GM21390 (cell line): ENCODE results near the gene CD163.
"Not testable (repeated sequence)": the region's sequence is repeated elsewhere in the genome, so short reads cannot be mapped to it uniquely, and the experiment has no call there.

ENCODE experiments used
- ATAC-seq: cut with Tn5 transposase; IDR thresholded peaks from one replicate; pipeline ENCODE4 v1.9.1; 2021; ENCODE audit not compliant: unreplicated experiment

Gene CD163

GRCh38 chr12:7503686-7504415 is at the start of gene CD163:
Gene CD163, minus strand, starts transcription at chr12:7503777. Its CDS starts 87 bp downstream, at chr12:7503690.
- no peak for ATAC-seq

DNA sequence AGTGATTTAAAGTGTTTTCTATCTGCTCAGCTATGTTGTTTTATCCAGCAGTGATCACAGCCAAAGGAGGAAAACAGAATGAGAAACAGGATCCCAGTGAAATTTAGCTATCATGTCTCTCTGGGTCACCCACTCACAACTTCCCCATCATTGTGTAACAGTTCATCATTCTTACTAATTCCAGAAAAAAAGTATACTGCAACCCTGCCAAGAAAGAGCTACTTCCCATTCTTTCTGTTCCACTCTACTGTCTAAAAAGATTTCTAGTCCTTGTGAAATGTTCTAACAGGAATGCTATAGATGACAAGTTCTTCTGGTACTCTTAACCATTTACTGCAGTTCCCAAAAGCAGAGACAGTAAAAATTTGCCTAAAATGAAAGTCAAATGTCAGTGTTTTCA is 39.2 kb upstream of the CD163 start:
- no peak for ATAC-seq

DNA sequence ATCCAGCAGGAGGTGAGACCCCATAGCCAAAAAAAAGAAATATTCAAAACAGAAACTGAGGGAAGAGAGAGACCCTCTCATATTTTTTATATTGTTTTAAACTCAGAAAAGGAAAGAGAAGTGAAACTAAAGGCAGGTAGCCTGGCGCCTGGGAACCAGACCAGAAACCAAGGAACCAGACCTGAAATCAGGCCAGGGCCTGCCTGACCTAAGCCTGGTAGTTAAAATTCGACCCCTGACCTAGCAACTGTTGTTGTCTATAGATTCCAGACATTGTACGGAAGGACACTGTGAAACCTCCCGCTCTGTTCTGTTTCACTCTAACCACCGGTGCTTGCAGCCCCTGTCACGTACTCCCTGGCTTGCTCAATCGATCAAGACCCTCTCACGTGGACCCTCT is 38.5 kb upstream of the CD163 start:
- no peak for ATAC-seq

GRCh38 chr12:7514416-7514815 is 10.8 kb upstream of the CD163 start:
- ATAC-seq, result no peak

- no peak for ATAC-seq
These were observed 9.0 kb upstream of the CD163 start for GRCh38 chr12:7512553-7512952.

DNA sequence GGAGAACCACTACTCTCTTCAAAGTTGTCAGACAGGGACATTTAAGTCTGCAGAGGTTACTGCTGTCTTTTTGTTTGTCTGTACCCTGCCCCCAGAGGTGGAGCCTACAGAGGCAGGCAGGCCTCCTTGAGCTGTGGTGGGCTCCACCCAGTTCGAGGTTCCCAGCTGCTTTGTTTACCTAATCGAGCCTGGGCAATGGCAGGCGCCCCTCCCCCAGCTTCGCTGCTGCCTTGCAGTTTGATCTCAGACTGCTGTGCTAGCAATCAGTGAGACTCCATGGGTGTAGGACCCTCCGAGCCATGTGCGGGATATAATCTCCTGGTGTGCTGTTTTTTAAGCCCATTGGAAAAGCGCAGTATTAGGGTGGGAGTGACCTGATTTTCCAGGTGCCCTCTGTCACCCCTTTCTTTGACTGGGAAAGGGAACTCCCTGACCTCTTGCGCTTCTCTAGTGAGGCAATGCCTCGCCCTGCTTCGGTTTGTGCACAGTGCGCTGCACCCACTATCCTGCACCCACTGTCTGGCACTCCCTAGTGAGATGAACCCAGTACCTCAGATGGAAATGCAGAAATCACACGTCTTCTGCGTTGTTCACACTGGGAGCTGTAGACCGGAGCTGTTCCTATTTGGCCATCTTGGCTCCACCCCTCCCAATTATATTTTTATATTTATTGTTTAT is 6.4 kb upstream of the CD163 start:
- not testable (repeated sequence) for ATAC-seq

DNA sequence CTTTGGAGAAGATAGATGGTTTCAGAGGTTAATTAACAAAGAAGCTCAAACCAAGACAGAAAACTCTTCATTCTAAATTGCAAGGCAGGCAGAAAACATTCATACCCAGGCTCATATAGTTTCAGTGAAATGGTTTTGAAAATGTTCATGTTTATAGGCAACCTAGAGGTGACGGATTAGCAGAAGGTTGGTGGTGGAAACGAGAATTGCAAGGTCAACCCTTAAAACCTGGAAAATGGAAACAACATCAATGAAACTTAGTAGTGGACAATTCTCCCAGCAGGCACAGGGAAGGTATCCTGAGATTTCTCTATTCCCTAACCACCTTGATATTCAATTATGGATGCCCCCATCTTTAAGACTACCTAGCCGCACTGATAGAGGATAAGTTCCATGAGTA is 965 bp downstream of the CD163 start:
- ATAC-seq, result no peak

DNA sequence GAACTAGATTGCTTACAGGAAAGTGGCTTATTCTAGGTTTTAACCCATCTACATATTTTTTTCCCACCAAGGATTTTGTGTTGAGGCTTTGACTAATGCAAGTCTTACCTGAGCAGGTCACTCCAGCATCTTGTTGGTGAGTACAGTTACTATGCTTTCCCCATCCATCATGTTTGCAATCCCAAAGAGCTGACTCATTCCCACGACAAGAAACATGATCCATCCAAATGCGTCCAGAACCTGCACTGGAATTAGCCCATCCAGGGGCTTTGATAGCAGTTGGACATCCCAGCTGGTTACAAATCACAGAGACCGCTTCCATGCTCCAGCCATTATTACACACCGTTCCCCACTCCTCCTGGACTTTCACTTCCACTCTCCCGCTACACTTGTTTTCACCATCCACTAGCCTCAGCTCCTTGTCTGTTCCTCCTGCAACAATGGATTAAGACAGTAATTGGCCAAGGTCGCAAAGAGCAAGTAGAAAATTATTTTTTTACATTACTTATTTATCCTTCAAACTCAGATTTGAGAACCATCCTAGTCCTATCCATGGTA is 2.5 kb downstream of the CD163 start:
- ATAC-seq, result no peak

DNA sequence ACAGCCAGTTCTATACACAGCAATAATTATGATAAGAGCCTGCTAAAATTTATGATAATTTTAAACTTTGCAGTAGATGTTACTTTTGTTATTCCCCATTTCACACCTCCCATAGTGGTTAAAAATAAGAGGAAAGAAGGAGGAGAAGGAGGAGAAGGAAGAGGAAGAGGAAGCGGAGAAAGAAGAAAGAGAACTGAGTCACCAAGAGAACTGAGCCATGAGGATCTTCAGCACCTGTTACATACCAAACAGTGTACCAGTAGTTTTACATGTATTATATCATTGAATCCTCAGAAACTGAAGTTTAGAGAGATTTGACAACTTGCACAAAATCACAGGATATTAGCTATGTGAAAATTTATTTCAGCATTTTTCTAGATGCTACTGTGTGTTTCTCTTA is 3.9 kb downstream of the CD163 start:
- ATAC-seq, result no peak

DNA sequence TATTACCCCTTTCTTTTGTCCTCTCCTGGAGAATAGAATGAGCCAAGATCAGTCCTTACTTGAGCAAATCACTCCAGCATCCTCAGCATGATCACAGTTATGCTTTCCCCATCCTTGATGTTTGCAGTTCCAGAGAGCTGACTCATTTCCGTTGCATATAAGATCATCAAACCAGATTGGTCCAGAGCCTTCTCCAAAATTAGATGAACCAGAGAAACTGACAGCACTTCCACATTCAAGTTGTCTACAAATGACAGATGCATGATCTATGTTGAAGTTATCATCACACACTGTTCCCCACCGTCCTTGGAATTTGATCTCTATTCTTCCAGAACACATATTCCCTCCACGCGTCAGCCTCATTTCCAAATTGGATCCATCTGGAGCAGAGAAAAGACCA is 4.8 kb downstream of the CD163 start:
- ATAC-seq, result no peak

DNA sequence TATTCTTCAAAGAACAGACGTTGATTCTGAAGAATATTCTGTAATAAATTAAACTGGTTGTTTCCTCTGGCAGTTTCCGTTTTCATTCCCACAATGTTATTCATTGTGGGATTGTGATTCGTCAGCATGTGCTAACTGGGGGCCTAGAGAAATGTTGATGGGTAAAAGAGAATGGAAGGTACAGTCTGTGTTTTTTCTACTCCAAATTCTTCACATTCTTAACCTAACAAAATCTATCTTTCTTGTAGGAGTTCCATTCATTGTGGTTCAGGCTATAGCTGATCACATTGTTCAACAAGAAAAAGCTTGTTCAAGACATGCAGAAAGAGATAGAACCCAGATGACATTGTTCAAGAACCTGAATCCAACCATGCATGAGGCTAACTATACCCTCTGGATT is 5.9 kb downstream of the CD163 start:
- ATAC-seq, result no peak

DNA sequence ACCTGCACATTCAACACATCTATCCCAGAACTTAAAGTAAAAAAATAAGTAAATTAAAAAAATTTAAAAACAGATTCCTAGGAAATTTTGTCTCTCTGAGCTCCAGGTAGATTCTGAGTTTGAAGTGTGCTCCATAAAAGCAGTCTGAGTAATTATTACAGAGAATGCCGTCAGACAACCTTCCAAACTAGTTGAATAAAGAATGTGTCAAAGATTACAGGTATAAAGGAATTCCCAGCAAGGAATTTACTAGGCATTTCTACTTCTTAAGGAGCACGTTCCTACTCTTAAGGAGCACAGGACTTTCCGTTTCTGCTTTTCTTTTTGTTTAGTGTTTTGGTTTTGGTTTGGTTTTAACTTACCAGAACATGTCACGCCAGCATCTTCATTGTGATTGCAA is 7.1 kb downstream of the CD163 start:
- no peak for ATAC-seq

DNA sequence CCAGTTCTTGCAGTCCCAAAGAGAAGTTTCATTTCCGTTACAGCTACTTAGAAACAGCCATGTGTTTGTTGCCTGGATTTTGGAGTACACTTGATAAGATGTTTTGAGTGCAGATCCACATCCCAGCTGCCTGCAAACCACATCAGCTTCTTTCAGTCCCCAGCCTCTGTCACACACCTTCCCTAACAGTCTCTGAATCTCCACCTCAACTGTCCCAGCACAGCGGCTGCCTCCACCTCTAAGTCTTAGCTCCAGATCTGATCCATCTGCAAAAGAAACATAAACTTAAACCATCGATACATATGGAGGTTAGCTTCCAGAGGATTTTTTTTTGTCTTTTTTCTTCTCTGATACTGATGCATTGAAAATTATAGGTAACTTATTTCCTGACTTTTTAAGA is 8.4 kb downstream of the CD163 start:
- ATAC-seq, result no peak

GRCh38 chr12:7493006-7493405 is 10.6 kb downstream of the CD163 start:
- no peak for ATAC-seq

- no peak for ATAC-seq
These were observed 17.1 kb downstream of the CD163 start for GRCh38 chr12:7486512-7486911.

- no peak for ATAC-seq
These were observed 18.5 kb downstream of the CD163 start for GRCh38 chr12:7485095-7485494.

GRCh38 chr12:7483343-7483742 is 20.2 kb downstream of the CD163 start:
- ATAC-seq, result no peak

GRCh38 chr12:7479771-7480170 is 23.8 kb downstream of the CD163 start:
- ATAC-seq, result no peak

DNA sequence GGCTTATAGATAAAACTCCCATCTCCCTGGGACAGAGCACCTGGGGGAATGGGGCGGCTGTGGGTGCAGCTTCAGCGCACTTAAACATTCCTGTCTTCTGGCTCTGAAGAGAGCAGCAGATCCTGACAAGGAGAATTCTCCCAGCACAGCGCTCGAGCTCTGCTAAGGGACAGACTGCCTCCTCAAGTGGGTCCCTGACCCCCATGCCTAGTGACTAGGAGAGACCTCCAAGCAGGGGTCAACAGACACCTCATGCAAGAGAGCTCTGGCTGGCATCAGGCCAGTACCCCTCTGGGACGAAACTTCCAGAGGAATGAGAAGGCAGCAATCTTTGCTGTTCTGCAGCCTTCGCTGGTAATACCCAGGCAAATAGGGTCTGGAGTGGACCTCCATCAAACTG is 31.5 kb downstream of the CD163 start:
- no peak for ATAC-seq

GRCh38 chr12:7460375-7461259 is 43.0 kb downstream of the CD163 start:
- peak; percentile 58 for ATAC-seq

DNA sequence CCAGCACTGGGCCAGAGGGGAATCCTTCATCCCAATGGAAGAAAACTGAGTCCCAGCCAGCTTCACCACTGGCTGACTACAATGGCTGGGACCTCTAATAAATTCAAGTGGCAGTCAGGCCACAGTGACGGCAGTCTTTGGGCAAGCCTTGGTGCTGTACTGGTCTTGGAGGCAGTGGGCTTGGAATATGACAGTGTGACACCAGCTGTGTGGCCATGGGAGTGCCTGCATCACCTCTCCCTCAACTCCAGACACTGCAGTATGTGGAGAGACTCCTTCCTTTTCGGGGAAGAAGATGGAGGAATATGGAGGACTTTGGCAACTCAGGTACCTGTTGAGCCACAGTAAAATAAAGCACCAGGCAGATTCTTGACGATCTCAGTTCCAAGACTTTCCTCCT is 43.6 kb downstream of the CD163 start:
- no peak for ATAC-seq
